HG02840 (cell line): ENCODE data around the gene C6orf47.

Experiments
- ATAC-seq: cut with Tn5 transposase; IDR thresholded peaks from one replicate; pipeline ENCODE4 v1.9.1; 2021; ENCODE audit warnings: mild to moderate bottlenecking, moderate library complexity, moderate number of reproducible peaks; ENCODE audit not compliant: unreplicated experiment, low FRiP score

Gene C6orf47

DNA sequence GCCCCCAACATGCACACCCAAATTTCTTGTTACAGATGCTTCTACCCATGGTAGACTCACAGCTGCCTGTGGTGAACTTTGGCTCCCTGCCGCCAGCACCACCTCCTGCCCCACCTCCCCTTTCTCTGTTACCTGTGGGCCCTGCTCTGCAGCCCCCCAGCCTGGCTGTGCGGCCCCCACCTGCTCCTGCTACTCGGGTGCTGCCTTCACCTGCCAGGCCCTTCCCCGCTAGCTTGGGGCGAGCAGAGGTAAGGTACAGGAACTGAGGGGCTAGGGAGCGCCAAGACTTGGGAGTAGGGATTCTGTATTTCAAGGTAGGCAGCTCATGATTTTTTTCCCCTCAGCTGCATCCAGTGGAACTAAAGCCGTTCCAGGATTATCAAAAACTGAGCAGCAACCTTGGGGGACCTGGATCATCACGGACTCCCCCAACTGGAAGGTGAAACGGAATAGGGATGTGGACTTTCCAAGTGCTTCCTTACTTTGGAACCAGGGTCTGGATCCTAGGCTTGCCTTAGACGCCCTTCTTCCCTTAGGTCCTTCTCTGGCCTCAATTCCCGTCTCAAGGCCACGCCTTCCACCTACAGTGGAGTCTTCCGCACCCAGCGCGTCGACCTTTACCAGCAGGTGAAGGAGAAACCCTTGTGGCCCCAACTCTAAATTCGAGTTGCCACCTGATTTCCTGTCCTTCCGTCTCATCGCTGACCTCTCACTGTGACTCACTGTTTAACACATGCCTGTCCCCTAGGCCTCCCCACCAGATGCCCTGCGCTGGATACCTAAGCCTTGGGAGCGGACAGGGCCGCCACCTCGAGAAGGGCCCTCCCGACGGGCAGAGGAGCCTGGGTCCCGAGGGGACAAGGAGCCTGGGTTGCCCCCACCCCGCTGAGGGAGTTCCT lies 23.6 kb downstream of the C6orf47 start:
- ATAC-seq = no peak

- no peak for ATAC-seq
These were observed 25.5 kb downstream of the C6orf47 start for GRCh38 chr6:31634969-31635575.

GRCh38 chr6:31634131-31634530 lies 26.4 kb downstream of the C6orf47 start:
- ATAC-seq = no peak

GRCh38 chr6:31633447-31633846 lies 27.1 kb downstream of the C6orf47 start:
- ATAC-seq = no peak

DNA sequence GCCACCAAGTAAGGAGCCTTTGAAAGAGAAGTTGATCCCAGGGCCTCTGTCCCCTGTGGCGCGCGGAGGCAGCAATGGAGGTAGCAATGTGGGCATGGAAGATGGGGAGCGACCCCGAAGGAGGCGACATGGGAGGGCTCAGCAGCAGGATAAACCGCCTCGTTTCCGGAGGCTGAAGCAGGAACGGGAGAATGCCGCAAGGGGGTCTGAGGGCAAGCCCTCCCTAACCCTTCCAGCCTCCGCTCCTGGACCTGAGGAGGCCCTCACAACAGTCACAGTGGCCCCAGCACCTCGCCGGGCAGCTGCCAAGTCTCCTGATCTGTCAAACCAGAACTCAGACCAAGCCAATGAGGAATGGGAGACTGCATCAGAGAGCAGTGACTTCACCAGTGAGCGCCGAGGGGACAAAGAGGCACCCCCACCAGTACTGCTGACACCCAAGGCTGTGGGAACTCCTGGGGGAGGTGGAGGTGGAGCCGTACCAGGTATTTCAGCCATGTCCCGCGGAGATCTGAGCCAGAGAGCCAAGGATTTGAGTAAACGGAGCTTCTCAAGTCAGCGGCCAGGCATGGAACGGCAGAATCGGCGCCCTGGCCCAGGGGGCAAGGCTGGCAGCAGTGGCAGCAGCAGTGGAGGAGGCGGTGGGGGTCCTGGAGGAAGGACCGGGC lies 28.2 kb downstream of the C6orf47 start:
- ATAC-seq = no peak

GRCh38 chr6:31631681-31632278 lies 28.8 kb downstream of the C6orf47 start:
- ATAC-seq = no peak

GRCh38 chr6:31631209-31631608 lies 29.4 kb downstream of the C6orf47 start:
- no peak for ATAC-seq

DNA sequence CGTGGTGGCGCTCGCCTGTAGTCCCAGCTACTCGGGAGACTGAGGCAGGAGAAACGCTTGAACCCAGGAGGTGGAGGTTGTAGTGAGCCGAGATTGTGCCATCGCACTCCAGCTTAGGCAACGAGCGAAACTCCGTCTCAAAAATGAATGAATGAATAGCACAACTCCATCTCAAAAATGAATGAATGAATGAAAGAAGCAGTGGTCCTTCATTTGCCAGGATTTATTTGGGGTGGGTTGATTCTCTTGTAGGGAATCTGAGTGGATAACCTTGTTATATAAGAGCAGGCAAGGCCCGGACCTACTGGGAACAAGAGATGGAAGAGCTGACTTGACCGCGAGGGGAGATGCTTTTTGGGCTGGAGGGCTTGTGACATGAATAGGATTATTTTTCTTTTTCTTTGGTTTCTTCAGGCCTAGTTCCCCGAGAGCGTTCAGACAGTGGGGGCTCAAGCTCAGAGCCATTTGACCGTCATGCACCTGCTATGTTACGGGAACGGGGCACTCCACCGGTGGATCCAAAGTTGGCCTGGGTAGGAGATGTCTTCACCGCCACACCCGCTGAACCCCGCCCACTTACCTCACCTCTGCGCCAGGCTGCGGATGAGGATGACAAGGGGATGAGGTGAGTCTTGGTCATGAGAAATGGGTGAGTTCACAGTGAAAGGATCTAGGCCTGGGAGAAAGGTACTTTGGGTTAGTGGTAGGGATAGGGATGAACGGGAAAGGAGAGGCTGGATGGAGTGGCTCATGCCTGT lies 30.2 kb downstream of the C6orf47 start:
- ATAC-seq = no peak

DNA sequence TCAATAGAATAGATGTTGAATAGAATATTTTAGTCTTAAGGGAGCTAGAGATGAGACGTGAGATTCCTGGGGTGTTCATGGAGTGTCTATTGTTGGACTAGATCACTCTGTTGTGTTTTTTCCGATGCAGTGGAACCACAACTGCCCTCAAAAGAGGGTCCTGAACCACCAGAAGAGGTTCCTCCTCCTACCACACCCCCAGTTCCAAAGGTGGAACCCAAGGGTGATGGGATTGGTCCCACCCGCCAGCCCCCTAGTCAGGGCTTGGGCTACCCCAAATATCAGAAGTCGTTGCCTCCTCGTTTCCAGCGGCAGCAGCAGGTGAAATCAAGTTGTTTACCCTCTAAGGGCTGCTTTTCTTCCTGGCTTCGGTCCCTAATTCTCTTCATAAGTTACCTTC lies 31.6 kb downstream of the C6orf47 start:
- no peak for ATAC-seq

DNA sequence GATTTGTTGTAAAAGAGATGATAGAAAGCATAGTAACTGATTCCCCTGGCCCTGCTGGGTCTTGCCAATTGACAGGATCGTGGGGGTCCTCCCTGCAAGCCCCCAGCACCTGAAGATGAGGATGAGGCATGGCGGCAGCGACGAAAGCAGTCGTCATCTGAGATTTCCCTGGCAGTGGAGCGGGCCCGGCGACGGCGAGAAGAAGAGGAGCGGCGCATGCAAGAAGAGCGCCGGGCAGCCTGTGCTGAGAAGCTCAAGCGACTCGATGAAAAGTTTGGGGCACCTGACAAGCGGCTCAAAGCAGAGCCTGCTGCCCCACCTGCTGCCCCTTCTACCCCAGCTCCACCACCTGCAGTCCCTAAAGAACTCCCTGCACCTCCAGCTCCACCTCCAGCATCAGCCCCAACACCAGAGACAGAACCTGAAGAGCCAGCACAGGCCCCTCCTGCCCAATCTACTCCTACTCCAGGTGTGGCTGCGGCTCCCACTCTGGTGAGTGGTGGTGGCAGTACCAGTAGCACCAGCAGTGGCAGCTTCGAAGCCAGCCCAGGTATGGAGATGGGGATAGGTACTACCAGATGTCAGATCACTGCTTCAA lies 32.8 kb downstream of the C6orf47 start:
- no peak for ATAC-seq

DNA sequence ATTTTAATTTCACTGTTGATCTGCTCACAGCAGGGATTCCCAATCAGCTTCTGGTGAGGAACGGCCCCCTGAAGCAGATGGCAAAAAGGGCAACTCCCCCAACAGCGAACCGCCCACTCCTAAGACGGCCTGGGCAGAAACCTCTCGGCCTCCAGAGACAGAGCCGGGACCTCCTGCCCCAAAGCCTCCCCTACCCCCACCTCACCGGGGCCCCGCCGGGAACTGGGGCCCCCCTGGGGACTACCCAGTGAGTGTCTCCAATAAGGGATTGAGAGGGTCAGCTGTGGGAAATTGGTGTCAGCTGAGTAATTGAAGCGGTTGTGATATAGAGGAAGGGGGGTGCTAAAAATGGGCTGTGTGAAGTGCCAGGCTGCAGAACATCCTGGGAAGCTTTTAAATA lies 33.6 kb downstream of the C6orf47 start:
- no peak for ATAC-seq

DNA sequence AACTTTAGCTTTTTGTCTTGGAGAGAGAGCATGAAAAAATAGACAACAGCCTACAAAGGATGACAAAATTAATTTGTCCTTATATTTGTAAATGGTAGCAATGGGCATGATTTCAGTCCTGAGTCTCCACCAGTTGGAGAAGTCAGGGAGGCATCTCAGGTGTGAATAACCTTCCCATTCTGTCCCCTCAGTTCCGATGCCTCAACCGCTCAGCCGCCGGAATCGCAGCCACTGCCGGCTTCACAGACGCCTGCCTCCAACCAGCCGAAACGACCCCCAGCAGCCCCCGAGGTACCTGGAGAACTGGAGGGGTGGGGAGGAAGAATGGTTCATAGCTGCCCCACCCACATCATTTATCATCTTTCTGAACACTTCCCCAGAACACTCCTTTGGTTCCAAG lies 36.5 kb downstream of the C6orf47 start:
- ATAC-seq = no peak

GRCh38 chr6:31622684-31623091 lies 37.9 kb downstream of the C6orf47 start:
- ATAC-seq = no peak

DNA sequence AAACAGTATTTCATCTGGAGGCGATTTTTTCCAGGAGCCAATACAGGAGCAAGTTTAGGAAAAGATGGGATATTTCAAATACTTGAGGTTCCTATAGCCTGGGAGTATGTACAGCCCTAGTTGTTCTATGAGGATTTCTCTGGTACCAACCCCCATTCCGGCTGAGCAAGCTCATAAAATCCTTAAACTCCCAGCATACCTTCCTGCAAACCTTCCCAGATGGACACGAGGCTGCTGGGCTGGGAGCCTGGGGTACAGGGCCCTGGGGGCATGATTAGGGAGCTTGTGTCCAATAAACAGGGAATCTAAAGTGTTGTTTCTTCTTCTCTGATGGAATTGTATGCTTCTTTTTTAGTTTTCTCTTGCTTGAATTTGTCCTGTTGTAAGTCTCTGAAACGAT lies 38.6 kb downstream of the C6orf47 start:
- ATAC-seq = no peak

GRCh38 chr6:31621320-31621939 lies 39.1 kb downstream of the C6orf47 start:
- ATAC-seq = no peak

GRCh38 chr6:31620586-31621319 lies 39.8 kb downstream of the C6orf47 start, which contains the start of gene PRRC2A:
TSS of gene PRRC2A (plus strand) at chr6:31620715. CDS start at chr6:31622790, 2,075 bp downstream.
- peak; percentile 33 for ATAC-seq

- peak; percentile 83 for ATAC-seq
These were observed 40.6 kb downstream of the C6orf47 start for GRCh38 chr6:31619805-31620585.

GRCh38 chr6:31617010-31617409 lies 43.6 kb downstream of the C6orf47 start:
- ATAC-seq = no peak
